Measurements from ENCODE around the gene NUDT4B.
"Not testable (repeated sequence)": the region's sequence is repeated elsewhere in the genome, so short reads cannot be mapped to it uniquely, and the experiment has no call there.

The NUDT4B gene

DNA sequence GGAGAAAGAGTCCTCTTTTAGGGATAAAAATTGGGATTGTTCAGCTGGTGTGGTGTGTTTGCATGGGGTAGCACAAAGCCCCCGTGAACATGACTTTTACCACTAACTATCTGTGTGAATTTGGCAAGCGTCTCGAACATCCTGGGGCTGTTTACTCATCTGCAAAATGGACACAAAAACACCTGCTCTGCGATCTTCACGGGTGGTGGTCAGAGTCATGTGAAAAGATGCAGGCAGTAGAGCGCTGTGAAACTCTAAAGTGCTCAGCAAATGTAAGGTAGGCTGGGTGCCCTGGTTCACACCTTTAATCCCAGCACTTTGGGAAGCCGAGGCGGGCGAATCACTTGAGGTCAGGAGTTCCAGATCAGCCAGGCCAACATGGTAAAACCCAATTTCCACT lies 27.7 kb upstream of the NUDT4B start:
- H3K4me3 ChIP-seq (ENCODE audit: low read depth, low read length); H3K4me1 ChIP-seq (ENCODE audit: control insufficient read depth, insufficient read depth, low read length); POLR2A ChIA-PET; H3K36me3 ChIP-seq (ENCODE audit: control insufficient read depth in 2 of 2, insufficient read depth in 1 of 2, low read length in 2 of 2); H3K9me3 ChIP-seq (ENCODE audit: control insufficient read depth, insufficient read depth, low read depth, low read length); CTCF ChIA-PET; H3K27ac ChIP-seq (ENCODE audit: extremely low read depth, low read depth, low read length): not testable (repeated sequence)

DNA sequence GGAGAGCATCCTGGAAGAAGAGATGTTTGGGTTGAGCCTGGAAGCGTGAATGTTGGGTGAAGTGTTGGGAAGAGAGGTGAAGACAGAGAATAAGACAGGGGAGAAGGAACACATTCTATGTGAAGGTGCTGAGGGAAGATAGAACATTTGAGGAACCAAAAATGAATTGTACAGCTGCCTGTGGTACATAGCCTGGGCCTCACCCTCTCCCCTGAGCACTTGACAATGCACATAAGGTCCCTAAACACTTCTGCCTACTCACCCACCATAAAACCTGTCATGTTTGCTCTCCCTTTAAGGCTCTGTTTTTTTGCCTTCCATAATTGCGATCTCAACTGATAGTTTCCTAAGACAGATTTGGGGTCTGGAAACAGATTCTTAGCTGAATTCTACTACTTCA lies 25.8 kb upstream of the NUDT4B start:
- H3K9me3 ChIP-seq (ENCODE audit: control insufficient read depth, insufficient read depth, low read depth, low read length); H3K27ac ChIP-seq (ENCODE audit: extremely low read depth, low read depth, low read length); H3K36me3 ChIP-seq (ENCODE audit: control insufficient read depth in 2 of 2, insufficient read depth in 1 of 2, low read length in 2 of 2); H3K4me1 ChIP-seq (ENCODE audit: control insufficient read depth, insufficient read depth, low read length); CTCF ChIA-PET; H3K4me3 ChIP-seq (ENCODE audit: low read depth, low read length); POLR2A ChIA-PET: not testable (repeated sequence)

DNA sequence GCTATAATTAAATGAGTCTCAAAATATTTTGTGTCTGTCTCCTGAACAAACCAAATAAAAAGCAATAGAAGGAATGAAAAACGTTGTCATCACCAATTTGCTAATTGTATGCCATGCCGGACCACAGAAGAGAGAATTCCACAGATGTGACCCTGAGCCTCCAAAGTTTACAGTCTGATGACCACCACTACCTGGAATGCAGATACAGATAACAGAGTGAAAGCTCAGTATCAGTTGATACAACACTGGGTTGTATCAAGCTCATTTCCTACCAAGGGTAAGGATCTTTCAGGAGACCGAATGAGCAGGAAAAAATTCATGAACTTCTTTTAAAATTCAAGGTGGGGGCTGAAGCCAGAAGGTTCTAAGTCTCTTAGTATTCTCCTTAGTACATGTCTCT lies 25.1 kb upstream of the NUDT4B start:
- CTCF ChIA-PET, result not testable (repeated sequence)

DNA sequence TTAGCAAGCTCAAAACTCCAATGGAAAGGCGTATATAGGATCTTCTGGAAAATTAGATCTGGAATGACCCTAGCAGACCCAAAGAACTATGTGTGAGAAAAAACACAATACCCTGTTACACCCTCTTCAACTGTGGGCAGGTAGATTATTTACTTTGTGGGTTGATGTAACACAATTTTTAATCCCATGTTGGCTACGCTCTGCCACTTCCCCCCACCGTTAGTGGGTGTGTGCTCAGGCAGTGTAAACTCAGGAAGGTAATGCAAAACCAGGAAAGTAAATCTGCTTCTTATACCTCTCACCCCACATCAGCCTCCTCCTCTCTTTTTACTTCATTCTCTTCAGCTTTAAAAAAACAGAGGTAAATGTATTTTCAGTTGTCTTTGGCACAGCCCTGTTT lies 23.7 kb upstream of the NUDT4B start:
- H3K27ac ChIP-seq (ENCODE audit: extremely low read depth, low read depth, low read length); CTCF ChIA-PET; H3K4me1 ChIP-seq (ENCODE audit: control insufficient read depth, insufficient read depth, low read length); POLR2A ChIA-PET; H3K36me3 ChIP-seq (ENCODE audit: control insufficient read depth in 2 of 2, insufficient read depth in 1 of 2, low read length in 2 of 2); H3K9me3 ChIP-seq (ENCODE audit: control insufficient read depth, insufficient read depth, low read depth, low read length); H3K4me3 ChIP-seq (ENCODE audit: low read depth, low read length): not testable (repeated sequence)

More for the DNA sequence above, 25.1 kb upstream of the NUDT4B start:
- POLR2A ChIA-PET; H3K4me3 ChIP-seq (ENCODE audit: low read depth, low read length); H3K4me1 ChIP-seq (ENCODE audit: control insufficient read depth, insufficient read depth, low read length); H3K27ac ChIP-seq (ENCODE audit: extremely low read depth, low read depth, low read length); H3K36me3 ChIP-seq (ENCODE audit: control insufficient read depth in 2 of 2, insufficient read depth in 1 of 2, low read length in 2 of 2); H3K9me3 ChIP-seq (ENCODE audit: control insufficient read depth, insufficient read depth, low read depth, low read length): not testable (repeated sequence)

DNA sequence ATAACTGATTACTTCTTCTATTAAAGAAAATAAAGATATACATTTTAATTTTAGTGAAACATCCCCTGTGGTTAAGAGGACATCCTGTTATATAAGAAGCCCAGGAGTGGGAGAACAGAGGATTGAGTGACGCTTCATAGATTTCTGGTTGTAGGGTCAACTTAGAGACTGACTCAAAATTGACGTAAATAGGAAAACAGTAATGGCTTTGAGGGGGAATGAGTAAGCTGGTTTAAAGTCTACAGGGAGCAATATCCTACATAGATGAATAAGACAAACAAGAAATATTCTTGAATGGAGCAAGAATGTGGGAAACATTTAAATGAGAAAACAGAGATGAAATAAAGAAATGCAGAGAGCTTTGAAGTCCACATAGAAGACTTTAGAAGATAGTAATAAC lies 20.7 kb upstream of the NUDT4B start:
- H3K9me3 ChIP-seq (ENCODE audit: control insufficient read depth, insufficient read depth, low read depth, low read length); H3K4me3 ChIP-seq (ENCODE audit: low read depth, low read length); H3K4me1 ChIP-seq (ENCODE audit: control insufficient read depth, insufficient read depth, low read length); H3K27ac ChIP-seq (ENCODE audit: extremely low read depth, low read depth, low read length); CTCF ChIA-PET; POLR2A ChIA-PET; H3K36me3 ChIP-seq (ENCODE audit: control insufficient read depth in 2 of 2, insufficient read depth in 1 of 2, low read length in 2 of 2): not testable (repeated sequence)

DNA sequence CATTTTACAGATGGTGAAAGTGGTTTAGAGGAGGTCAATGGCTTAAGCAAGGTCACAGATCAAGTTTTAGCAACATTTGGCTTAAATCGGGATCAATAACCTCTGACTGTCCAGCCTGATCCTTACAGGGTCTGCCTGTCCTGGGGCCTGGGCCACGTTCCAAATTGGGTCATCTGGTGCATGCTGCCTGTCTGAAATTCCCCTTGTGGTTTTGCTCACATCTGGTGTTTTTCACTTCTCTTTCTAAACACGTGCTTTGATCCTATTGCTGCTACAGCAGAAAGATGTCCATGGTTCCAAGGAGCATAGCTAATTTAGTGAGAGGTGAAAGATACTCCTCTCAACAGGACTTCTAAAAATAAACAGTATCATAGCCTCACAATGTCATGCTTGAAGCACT lies 19.4 kb upstream of the NUDT4B start:
- H3K27ac ChIP-seq (ENCODE audit: extremely low read depth, low read depth, low read length); CTCF ChIA-PET; H3K4me1 ChIP-seq (ENCODE audit: control insufficient read depth, insufficient read depth, low read length); H3K9me3 ChIP-seq (ENCODE audit: control insufficient read depth, insufficient read depth, low read depth, low read length); H3K36me3 ChIP-seq (ENCODE audit: control insufficient read depth in 2 of 2, insufficient read depth in 1 of 2, low read length in 2 of 2); H3K4me3 ChIP-seq (ENCODE audit: low read depth, low read length); POLR2A ChIA-PET: not testable (repeated sequence)

DNA sequence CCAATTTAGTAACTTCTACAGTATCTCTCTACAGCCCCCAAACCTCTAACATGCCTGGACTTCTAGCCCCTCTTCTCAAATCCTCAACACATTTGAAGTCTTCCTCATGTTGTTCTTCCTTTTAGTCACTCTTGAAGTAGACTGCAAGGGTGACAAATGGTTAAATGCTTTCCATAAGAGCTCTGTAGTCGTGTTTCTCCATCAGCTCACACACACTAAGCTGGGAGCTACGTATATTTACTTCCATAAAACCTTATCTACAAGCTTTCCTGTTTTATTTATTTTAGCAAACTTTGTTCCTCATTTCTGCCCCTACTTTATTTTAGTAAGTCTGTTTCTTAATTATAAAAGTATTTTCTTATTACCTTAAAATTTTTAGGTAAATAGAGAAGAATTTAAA lies 19.0 kb upstream of the NUDT4B start:
- H3K9me3 ChIP-seq (ENCODE audit: control insufficient read depth, insufficient read depth, low read depth, low read length); H3K27ac ChIP-seq (ENCODE audit: extremely low read depth, low read depth, low read length); POLR2A ChIA-PET; H3K4me3 ChIP-seq (ENCODE audit: low read depth, low read length); CTCF ChIA-PET; H3K4me1 ChIP-seq (ENCODE audit: control insufficient read depth, insufficient read depth, low read length); H3K36me3 ChIP-seq (ENCODE audit: control insufficient read depth in 2 of 2, insufficient read depth in 1 of 2, low read length in 2 of 2): not testable (repeated sequence)

DNA sequence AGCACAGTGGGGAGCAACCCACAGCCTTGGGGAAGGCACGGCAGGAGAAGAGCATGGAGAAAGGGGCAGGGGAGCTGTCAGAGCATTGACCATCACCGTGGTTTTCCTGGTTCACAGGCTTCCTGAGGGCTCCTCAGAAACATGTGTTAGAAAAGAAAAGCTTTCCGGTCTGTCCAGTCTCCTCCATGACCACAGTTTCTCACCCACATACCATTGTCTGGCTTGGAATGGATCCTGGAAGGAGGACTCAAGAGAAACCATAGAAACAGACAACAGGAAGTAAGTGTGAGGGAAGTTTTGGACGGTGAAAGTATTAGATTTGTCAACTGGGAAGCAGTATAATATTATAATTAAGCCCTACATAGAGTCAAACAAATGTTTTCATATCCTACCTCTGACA lies 16.3 kb upstream of the NUDT4B start:
- H3K9me3 ChIP-seq (ENCODE audit: control insufficient read depth, insufficient read depth, low read depth, low read length); H3K4me3 ChIP-seq (ENCODE audit: low read depth, low read length); H3K36me3 ChIP-seq (ENCODE audit: control insufficient read depth in 2 of 2, insufficient read depth in 1 of 2, low read length in 2 of 2); H3K4me1 ChIP-seq (ENCODE audit: control insufficient read depth, insufficient read depth, low read length); CTCF ChIA-PET; H3K27ac ChIP-seq (ENCODE audit: extremely low read depth, low read depth, low read length); POLR2A ChIA-PET: not testable (repeated sequence)

DNA sequence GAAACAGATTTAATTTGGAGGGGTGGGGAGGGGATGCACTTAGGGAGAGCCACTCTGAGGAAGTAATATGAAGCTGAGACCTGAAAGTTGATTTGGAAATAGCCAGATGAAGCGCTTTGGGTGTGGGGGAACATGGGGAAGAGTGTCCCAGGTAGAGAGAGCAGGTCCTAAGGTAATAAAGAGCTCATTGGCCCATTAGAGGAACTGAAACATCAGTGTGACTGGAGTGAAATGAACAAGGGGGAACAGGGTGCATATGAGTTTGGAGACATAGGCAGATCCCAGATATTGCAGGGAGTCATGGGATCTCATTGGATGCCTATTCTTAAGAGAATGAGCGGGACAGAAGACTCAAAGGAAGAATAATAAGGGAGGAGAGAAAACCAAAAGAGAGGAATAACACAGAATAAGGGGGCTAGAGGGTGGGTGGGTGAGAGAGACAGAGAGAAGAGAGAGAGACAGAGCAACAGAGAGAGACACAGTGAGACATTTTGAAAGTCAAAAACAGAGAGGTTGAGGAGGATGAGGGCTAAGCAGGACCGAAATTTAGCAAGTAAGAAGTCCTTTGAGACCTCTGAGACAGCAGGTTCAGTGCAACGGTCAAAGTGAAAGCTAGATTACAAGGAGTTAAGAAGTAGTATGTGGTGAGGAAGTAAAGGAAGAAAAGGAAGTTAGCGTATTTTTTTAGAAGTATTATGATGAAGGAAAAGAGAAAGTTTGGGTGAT lies 14.8 kb upstream of the NUDT4B start:
- H3K36me3 ChIP-seq (ENCODE audit: control insufficient read depth in 2 of 2, insufficient read depth in 1 of 2, low read length in 2 of 2); H3K9me3 ChIP-seq (ENCODE audit: control insufficient read depth, insufficient read depth, low read depth, low read length); H3K4me3 ChIP-seq (ENCODE audit: low read depth, low read length); CTCF ChIA-PET; H3K4me1 ChIP-seq (ENCODE audit: control insufficient read depth, insufficient read depth, low read length); H3K27ac ChIP-seq (ENCODE audit: extremely low read depth, low read depth, low read length); POLR2A ChIA-PET: not testable (repeated sequence)

DNA sequence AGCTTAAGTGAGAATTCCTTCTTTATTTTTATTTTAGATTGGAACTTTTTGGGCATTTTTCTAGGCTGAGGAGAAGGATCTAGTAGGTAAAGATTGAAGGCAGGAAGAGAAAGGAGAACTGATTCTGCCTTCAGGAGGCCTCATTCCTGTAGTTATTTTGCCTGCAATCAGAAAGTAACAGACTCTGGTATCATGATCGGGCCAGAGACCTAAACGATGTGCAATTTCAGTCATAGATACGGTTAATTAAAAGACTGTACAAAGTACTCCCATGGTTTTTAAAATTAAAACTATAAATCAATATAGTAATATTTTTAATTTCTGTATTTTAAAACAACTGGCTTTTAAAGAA lies 14.3 kb upstream of the NUDT4B start:
- H3K36me3 ChIP-seq (ENCODE audit: control insufficient read depth in 2 of 2, insufficient read depth in 1 of 2, low read length in 2 of 2); H3K4me1 ChIP-seq (ENCODE audit: control insufficient read depth, insufficient read depth, low read length); CTCF ChIA-PET; H3K9me3 ChIP-seq (ENCODE audit: control insufficient read depth, insufficient read depth, low read depth, low read length); H3K4me3 ChIP-seq (ENCODE audit: low read depth, low read length); POLR2A ChIA-PET; H3K27ac ChIP-seq (ENCODE audit: extremely low read depth, low read depth, low read length): not testable (repeated sequence)

DNA sequence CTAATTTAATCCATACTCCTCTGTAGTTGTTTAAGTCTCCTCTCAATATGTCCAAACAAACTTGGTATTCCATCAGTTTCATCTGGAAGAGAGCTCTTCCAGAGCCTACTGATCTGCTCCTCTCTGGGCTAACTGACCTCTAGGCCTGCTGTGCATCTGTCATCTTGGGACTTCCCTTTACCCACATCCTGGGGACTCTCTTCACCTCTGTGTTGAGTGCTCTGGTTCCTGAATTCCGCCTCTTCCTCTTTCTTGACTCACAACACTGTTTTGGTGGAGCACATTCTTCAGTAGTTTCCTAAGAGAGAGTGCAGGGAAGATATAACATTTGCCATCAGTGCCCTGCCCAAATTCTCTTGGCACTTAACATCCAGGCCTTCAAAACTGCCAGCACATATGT lies 13.0 kb upstream of the NUDT4B start:
- POLR2A ChIA-PET; H3K36me3 ChIP-seq (ENCODE audit: control insufficient read depth in 2 of 2, insufficient read depth in 1 of 2, low read length in 2 of 2); H3K27ac ChIP-seq (ENCODE audit: extremely low read depth, low read depth, low read length); H3K4me3 ChIP-seq (ENCODE audit: low read depth, low read length); H3K9me3 ChIP-seq (ENCODE audit: control insufficient read depth, insufficient read depth, low read depth, low read length); CTCF ChIA-PET; H3K4me1 ChIP-seq (ENCODE audit: control insufficient read depth, insufficient read depth, low read length): not testable (repeated sequence)

DNA sequence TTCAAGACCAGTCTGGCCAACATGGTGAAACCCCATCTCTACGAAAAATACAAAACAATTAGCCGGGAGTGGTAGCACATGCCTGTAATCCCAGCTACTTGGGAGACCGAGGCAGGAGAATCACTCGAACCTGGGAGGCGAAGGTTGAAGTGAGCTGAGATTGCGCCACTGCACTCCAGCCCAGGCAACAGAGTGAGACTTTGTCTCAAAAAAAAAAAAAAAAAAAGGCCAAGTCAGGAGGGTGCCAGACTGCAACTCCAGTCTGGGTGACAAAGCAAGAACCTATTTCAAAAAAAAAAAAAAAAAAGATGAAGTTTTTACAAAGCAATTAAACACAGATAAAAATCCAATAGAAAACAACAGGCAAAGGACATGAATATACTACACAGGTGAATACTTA lies 9.9 kb upstream of the NUDT4B start:
- H3K36me3 ChIP-seq (ENCODE audit: control insufficient read depth in 2 of 2, insufficient read depth in 1 of 2, low read length in 2 of 2); H3K4me1 ChIP-seq (ENCODE audit: control insufficient read depth, insufficient read depth, low read length); CTCF ChIA-PET; H3K4me3 ChIP-seq (ENCODE audit: low read depth, low read length); POLR2A ChIA-PET; H3K9me3 ChIP-seq (ENCODE audit: control insufficient read depth, insufficient read depth, low read depth, low read length); H3K27ac ChIP-seq (ENCODE audit: extremely low read depth, low read depth, low read length): not testable (repeated sequence)

All from HEK293 (cell line).